ENCODE results near the gene RNF135. TPM values are rescaled to one million over a fixed set of nuclear protein-coding genes. Genes with fewer than 3 reads are reported as not detected.
"Not testable (repeated sequence)": the region's sequence is repeated elsewhere in the genome, so short reads cannot be mapped to it uniquely, and the experiment has no call there.

Gene RNF135
- total RNA-seq, 4 donors from 2014 or later: 18.2 to 22.3 (median 20.3) TPM

DNA sequence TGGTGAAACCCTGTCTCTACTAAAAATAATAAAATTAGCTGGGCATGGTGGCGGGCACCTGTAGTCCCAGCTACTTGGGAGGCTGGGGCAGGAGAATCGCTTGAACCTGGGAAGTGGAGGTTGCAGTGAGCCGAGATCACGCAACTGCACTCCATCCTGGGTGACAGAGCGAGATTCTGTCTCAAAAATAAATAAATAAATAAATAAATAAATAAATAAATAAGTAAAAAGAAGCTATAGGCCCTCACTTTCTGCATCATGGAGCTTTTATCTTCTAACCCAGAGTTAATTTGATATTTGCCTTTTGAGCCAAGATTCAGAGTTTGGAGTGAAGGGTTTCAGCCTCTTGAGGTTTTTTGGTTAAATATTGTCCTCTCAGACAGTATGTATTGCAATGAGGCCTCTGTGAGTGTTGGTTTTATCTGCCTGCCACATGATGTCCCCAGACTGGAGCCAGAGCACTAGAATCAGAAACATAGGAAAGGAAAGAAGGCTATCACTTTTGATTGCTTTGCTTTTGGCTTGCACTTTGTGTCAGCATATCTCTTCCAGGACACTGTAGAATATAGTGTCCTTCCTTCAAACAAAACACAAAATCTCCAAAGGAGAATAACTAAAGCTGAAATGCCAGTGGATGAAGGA is 32.5 kb downstream of the RNF135 start:
- H3K27ac ChIP-seq: no peak overlapping the region
- WGBS, 2 donors (ENCODE audit: low coverage in 1 of 2): 100% methylated on average over 1 to 5 of the region's 5 CpGs
- no peak for ATAC-seq
- no peaks in the 10 kb centered on the region for H3K27me3 ChIP-seq
- H3K4me3 ChIP-seq: no peak overlapping the region
- TF ChIP-seq, protein P1, sequence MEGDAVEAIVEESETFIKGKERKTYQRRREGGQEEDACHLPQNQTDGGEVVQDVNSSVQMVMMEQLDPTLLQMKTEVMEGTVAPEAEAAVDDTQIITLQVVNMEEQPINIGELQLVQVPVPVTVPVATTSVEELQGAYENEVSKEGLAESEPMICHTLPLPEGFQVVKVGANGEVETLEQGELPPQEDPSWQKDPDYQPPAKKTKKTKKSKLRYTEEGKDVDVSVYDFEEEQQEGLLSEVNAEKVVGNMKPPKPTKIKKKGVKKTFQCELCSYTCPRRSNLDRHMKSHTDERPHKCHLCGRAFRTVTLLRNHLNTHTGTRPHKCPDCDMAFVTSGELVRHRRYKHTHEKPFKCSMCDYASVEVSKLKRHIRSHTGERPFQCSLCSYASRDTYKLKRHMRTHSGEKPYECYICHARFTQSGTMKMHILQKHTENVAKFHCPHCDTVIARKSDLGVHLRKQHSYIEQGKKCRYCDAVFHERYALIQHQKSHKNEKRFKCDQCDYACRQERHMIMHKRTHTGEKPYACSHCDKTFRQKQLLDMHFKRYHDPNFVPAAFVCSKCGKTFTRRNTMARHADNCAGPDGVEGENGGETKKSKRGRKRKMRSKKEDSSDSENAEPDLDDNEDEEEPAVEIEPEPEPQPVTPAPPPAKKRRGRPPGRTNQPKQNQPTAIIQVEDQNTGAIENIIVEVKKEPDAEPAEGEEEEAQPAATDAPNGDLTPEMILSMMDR (IDR thresholded peaks at IDR 0.05): no peak
- TF ChIP-seq EP300 (IDR thresholded peaks at IDR 0.05) (no peak), POLR2A (IDR thresholded peaks at IDR 0.05) (no peak), POLR2AphosphoS5 (IDR thresholded peaks at IDR 0.05) (no peak)
- peaks cover 0 to 68% of the 10 kb centered on the region in 2 donors for H3K36me3 ChIP-seq
- H3K9me3 ChIP-seq: no peaks in the 10 kb centered on the region
- peaks cover 0 to 10% (median 3%) of the 10 kb centered on the region in 3 donors for H3K4me1 ChIP-seq

GRCh38 chr17:31004160-31004559 is 33.3 kb downstream of the RNF135 start:
- TF ChIP-seq, protein P1 (IDR thresholded peaks at IDR 0.05): no peak
- TF ChIP-seq EP300 (IDR thresholded peaks at IDR 0.05) (no peak), POLR2AphosphoS5 (IDR thresholded peaks at IDR 0.05) (no peak), POLR2A (IDR thresholded peaks at IDR 0.05) (no peak)
- no peak for ATAC-seq
- Histone ChIP-seq H3K27me3 (no peaks in the 10 kb centered on the region), H3K4me3 (no peak overlapping the region), H3K27ac (no peak overlapping the region), H3K36me3 (peaks cover 0 to 60% of the 10 kb centered on the region in 2 donors), H3K9me3 (no peaks in the 10 kb centered on the region), H3K4me1 (peaks cover 0 to 10% (median 3%) of the 10 kb centered on the region in 3 donors)
- WGBS, 2 donors (ENCODE audit: low coverage in 1 of 2): 78% methylated on average over 2 of the region's 2 CpGs; no CpG with 5 or more reads in 1 of the 2 donors

DNA sequence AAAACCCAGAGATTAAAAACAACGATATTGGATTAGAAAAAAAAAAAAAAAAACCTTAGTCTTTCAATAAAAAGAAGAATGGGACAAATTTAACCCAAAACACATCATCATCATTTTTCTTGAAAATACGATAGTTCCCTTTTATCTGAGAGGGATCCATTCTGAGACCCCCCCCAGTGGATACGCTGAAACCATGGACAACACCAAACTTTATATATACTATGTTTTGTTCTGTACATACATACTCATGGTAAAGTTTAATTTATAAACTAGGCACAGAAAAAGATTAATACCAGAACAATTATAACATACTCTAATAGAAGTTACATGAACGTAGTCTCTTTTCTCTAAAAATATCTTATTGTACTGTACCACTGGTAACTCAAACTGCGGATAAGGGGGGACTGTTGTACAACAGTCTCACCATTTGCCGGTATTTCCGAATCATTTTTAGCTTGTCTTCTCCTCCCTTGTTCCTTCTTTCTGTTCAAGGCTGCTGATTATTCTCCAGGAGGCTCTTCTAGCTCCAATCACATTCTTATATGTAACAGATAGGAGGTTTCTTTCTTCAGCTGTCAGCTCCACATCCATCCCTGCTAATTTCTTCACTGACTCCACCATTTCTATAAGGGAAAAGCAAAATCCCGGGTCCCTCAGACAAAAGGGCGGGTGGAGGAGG is 37.0 kb downstream of the RNF135 start:
- Histone ChIP-seq H3K27me3 (no peaks in the 10 kb centered on the region), H3K27ac (peak overlapping the region; percentile 68 to 94 (median 92)), H3K4me3 (peak overlapping the region; percentile 80 to 84), H3K36me3 (peaks cover 0 to 24% of the 10 kb centered on the region in 2 donors), H3K9me3 (no peaks in the 10 kb centered on the region), H3K4me1 (peaks cover 0 to 20% (median 3%) of the 10 kb centered on the region in 3 donors)
- WGBS, 2 donors (ENCODE audit: low coverage in 1 of 2): 64 to 78% methylated on average over 7 of the region's 9 CpGs
- ATAC-seq: no peak
- TF ChIP-seq, protein P1 (IDR thresholded peaks at IDR 0.05): no peak
- TF ChIP-seq EP300 (IDR thresholded peaks at IDR 0.05) (no peak), POLR2A (IDR thresholded peaks at IDR 0.05) (no peak), POLR2AphosphoS5 (IDR thresholded peaks at IDR 0.05) (no peak)

DNA sequence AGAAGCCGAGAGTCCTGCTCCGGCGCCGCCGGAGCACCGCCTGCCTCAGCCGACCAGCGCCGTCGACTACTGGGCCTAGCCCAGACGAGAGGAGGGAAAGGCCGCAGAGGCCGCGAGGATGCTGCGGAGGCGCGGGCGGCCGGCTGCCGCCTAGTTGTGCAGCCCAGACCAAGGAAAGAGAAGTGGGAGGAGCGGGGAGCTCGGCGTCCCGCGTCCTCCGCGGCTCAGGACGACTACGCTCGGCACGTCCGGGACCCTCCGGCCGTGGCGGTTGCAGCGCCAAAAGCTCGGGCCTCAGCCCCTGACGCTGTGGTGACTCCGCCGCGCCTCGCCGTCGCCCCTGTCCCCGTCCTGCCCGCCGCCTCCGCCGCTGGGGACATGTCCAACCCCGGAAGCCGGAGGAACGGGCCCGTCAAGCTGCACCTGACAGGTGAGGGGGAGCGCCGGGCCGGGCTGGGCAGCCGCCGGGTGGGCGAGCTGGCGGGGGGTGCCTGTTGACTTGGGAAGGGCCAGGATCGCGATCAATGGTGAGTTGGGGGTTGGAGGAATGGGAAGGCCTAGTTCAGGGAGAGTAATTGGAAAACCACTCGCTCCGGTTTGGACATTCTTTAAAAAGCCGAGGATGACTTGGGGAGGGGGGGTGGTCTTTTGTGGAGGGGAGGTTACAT is 37.7 kb downstream of the RNF135 start:
- Histone ChIP-seq H3K9me3 (no peaks in the 10 kb centered on the region), H3K36me3 (peaks cover 0 to 17% of the 10 kb centered on the region in 2 donors), H3K27ac (peak overlapping the region; percentile 68 to 94 (median 92)), H3K4me1 (peaks cover 0 to 20% (median 3%) of the 10 kb centered on the region in 3 donors), H3K27me3 (no peaks in the 10 kb centered on the region), H3K4me3 (peak overlapping the region; percentile 80 to 84)
- 0% methylated on average over 1 of the region's 65 CpGs; no CpG with 5 or more reads in 1 of the 2 donors for WGBS, 2 donors (ENCODE audit: low coverage in 1 of 2)
- ATAC-seq: peak; percentile 87
- TF ChIP-seq EP300 (IDR thresholded peaks at IDR 0.05) (no peak), POLR2A (IDR thresholded peaks at IDR 0.05) (peak; percentile 42 to 45)
- TF ChIP-seq, protein P1 (IDR thresholded peaks at IDR 0.05): no peak

DNA sequence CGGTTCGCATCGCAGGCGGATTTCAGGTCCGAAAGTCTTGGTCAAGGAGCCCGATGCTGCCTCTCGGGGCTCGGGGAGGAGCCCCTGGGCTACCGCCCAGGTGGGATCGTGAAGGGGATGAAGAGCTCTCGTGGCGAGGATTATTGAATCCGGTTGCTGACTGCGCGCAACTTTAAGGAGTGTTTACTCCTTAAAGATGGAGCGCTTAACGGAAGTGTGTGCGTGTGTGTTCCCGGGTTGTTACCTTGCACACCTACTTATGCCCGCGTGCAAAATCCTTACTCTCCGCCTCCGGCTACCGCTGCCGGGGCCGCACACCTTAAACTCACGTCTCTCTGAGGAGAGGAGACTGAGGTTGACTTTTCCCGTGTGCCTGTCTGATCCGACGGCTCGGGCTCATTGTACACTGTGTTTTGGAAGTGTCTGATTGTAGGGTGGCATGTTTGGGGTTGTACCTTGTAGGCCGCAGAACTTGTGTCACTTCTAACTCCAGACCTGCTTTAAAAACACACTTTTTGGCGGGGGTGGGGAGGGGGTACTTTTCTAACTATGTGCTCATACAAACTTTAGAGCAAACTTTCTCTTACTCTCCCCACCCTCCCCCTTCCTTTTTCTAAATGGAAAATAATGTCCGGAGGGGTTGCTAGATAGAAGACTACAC is 38.3 kb downstream of the RNF135 start:
- peak overlapping the region; percentile 80 to 84 for H3K4me3 ChIP-seq
- ATAC-seq: peak; percentile 23
- H3K4me1 ChIP-seq: peaks cover 0 to 20% (median 3%) of the 10 kb centered on the region in 3 donors
- peaks cover 0 to 11% of the 10 kb centered on the region in 2 donors for H3K36me3 ChIP-seq
- H3K27ac ChIP-seq: peak overlapping the region; percentile 68 to 94 (median 92)
- not testable (repeated sequence) for H3K27me3 ChIP-seq, H3K9me3 ChIP-seq
- 12 to 14% methylated on average over 5 to 28 of the region's 34 CpGs for WGBS, 2 donors (ENCODE audit: low coverage in 1 of 2)

DNA sequence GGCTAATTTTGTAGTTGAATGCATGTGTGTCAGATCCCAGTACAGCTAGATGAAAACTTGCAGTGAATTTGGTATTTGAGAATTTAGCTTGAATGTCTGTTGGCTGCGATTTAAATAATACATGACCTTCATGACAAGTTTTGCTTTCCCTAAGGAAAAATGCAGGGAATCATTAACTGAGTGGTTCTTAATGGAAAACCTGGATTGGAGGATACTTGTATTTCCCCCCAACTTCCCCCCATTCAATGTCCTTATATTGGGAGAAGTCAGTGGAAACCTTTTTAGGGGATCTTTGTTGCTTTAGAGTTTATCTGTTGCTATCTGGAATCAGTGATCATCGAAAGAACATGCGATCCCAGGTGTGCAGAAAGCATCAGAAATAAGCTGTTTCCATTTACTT is 39.2 kb downstream of the RNF135 start:
- WGBS, 2 donors (ENCODE audit: low coverage in 1 of 2): 46 to 64% methylated on average over 1 of the region's 3 CpGs
- not testable (repeated sequence) for H3K9me3 ChIP-seq, ATAC-seq, H3K4me3 ChIP-seq, H3K36me3 ChIP-seq, H3K27me3 ChIP-seq
- Histone ChIP-seq H3K27ac (peak overlapping the region in 3 of 4 donors; percentile 54 to 92 (median 63)), H3K4me1 (peaks cover 0 to 20% (median 3%) of the 10 kb centered on the region in 3 donors)
